H1 (cell line): Measurements from ENCODE around the gene SMDT1. TPM values are rescaled to one million over a fixed set of nuclear protein-coding genes. Genes with fewer than 3 reads are reported as not detected.

Source experiments
- CTCF ChIA-PET: fragments of 300-600 bp; sonication (Branson Sonifier 250); formaldehyde crosslinking; loops from one replicate; lab custom pipeline; 2021; ENCODE audit not compliant: partially characterized antibody; lab: Charles Lee
- POLR2A ChIA-PET: fragments of 300-600 bp; sonication (Branson Sonifier 250); formaldehyde crosslinking; loops from one replicate; lab custom pipeline; 2021; ENCODE audit warnings: inconsistent platforms; ENCODE audit not compliant: partially characterized antibody; lab: Charles Lee
- DNase-seq, 2 experiments: peaks; one replicate each; pipeline versions ENCODE4 v3.0.0 to v3.0.0-alpha.2; 2010 to 2022; ENCODE audit warnings: low spot score in 2 of 2, low read depth in 1 of 2, mixed read lengths in 1 of 2
- FAIRE-seq: peaks from 2 replicates; lab custom pipeline; 2011; peaks lifted over from hg19 to GRCh38; lab: Jason Lieb, UNC
- H2AFZ ChIP-seq: 2 replicates; pipeline ENCODE4 v1.8.1; 2012; ENCODE audit warnings: low read length, inconsistent platforms
- H2AK5ac ChIP-seq: 2 replicates; pipeline ENCODE4 v1.6.1; 2013; ENCODE audit warnings: low read depth, low read length
- H2BK120ac ChIP-seq: replicated peaks from 2 replicates; pipeline ENCODE3; 2013; ENCODE audit warnings: low read depth, low read length, inconsistent platforms
- H2BK12ac ChIP-seq: 2 replicates; pipeline ENCODE4 v1.6.1; 2013; ENCODE audit warnings: low read depth, low read length
- H2BK15ac ChIP-seq: 2 replicates; pipeline ENCODE4 v1.6.1; 2013; ENCODE audit warnings: low read length
- H2BK20ac ChIP-seq: 2 replicates; pipeline ENCODE4 v1.6.1; 2013; ENCODE audit warnings: low read length
- H2BK5ac ChIP-seq: 2 replicates; pipeline ENCODE4 v1.6.1; 2013; ENCODE audit warnings: low read depth, low read length
- H3K14ac ChIP-seq: 2 replicates; pipeline ENCODE4 v1.6.1; 2013; ENCODE audit warnings: inconsistent platforms; ENCODE audit not compliant: insufficient read length
- H3K18ac ChIP-seq: 2 replicates; pipeline ENCODE4 v1.6.1; 2013; ENCODE audit warnings: low read length; ENCODE audit errors: extremely low read depth
- H3K23ac ChIP-seq: 2 replicates; pipeline ENCODE4 v1.6.1; 2013; ENCODE audit warnings: inconsistent platforms; ENCODE audit not compliant: insufficient read length
- H3K23me2 ChIP-seq: 2 replicates; pipeline ENCODE4 v1.6.1; 2013; ENCODE audit warnings: low read depth, low read length
- H3K27ac ChIP-seq: 2 replicates; pipeline ENCODE4 v1.6.1; 2011; ENCODE audit warnings: low read depth, low read length, inconsistent platforms
- H3K27me3 ChIP-seq, 4 experiments: replicated peaks in 1 of 4; 1 replicate in 1 of 4; 2 replicates in 3 of 4; pipeline versions ENCODE4 v1.6.1 to v1.8.1; 2011 to 2013; ENCODE audit warnings: low read length in 3 of 4, mild to moderate bottlenecking in 3 of 4, inconsistent platforms in 2 of 4, mixed read lengths in 2 of 4, moderate library complexity in 1 of 4; ENCODE audit not compliant: control insufficient read depth in 3 of 4, insufficient read depth in 3 of 4; ENCODE audit errors: extremely low read depth in 1 of 4
- H3K36me3 ChIP-seq, 4 experiments: 2 replicates each; pipeline versions ENCODE4 v1.6.1 to v1.8.1; 2011 to 2013; ENCODE audit warnings: mild to moderate bottlenecking in 4 of 4, low read length in 3 of 4, moderate library complexity in 2 of 4, control low read depth in 1 of 4, inconsistent platforms in 1 of 4; ENCODE audit not compliant: insufficient read depth in 4 of 4, control insufficient read depth in 2 of 4
- H3K4ac ChIP-seq: replicated peaks from 2 replicates; pipeline ENCODE3; 2013; ENCODE audit warnings: low read length, low read depth, mixed read lengths, inconsistent platforms; ENCODE audit not compliant: insufficient read length
- H3K4me1 ChIP-seq, 4 experiments: replicated peaks in 1 of 4; 1 replicate in 1 of 4; 2 replicates in 3 of 4; pipeline versions ENCODE4 v1.6.1 to v1.8.1; 2011 to 2013; ENCODE audit warnings: low read length in 3 of 4, inconsistent platforms in 2 of 4, mixed read lengths in 1 of 4; ENCODE audit not compliant: insufficient read depth in 4 of 4, control insufficient read depth in 3 of 4
- H3K4me2 ChIP-seq, 2 experiments: 2 replicates each; pipeline versions ENCODE4 v1.6.1 to v1.8.1; 2011 to 2013; ENCODE audit warnings: low read depth in 2 of 2, low read length in 2 of 2, control low read depth in 1 of 2, inconsistent platforms in 1 of 2, mild to moderate bottlenecking in 1 of 2; ENCODE audit not compliant: insufficient read depth in 1 of 2
- H3K4me3 ChIP-seq, 4 experiments: fragments of 200-600, 300-600 bp in 1 of 4; sonication (generic), shearing (Covaris generic), sonication (Bioruptor Twin) in 1 of 4; 2 replicates each; pipeline versions ENCODE4 v1.5.1 to v1.8.1; 2011 to 2016; ENCODE audit warnings: low read length in 4 of 4, low read depth in 3 of 4, control low read depth in 2 of 4, inconsistent platforms in 2 of 4, mild to moderate bottlenecking in 2 of 4, mixed read lengths in 1 of 4, moderate library complexity in 1 of 4; ENCODE audit not compliant: insufficient read depth in 2 of 4; ENCODE audit errors: extremely low read depth in 1 of 4
- H3K56ac ChIP-seq: replicated peaks from 2 replicates; pipeline ENCODE3; 2013; ENCODE audit warnings: low read depth, mild to moderate bottlenecking, mixed read lengths, low read length, inconsistent platforms; ENCODE audit not compliant: insufficient read length
- H3K79me1 ChIP-seq: 2 replicates; pipeline ENCODE4 v1.6.1; 2013; ENCODE audit warnings: low read depth, low read length, control low read depth
- H3K79me2 ChIP-seq, 2 experiments: 2 replicates each; pipeline versions ENCODE4 v1.6.1 to v1.8.1; 2012 to 2013; ENCODE audit warnings: low read length in 2 of 2, mild to moderate bottlenecking in 2 of 2, inconsistent platforms in 1 of 2; ENCODE audit not compliant: insufficient read depth in 2 of 2, control insufficient read depth in 1 of 2
- H3K9ac ChIP-seq, 4 experiments: replicated peaks in 1 of 4; 1 replicate in 1 of 4; 2 replicates in 3 of 4; pipeline versions ENCODE4 v1.6.1 to v1.8.1; 2011 to 2013; ENCODE audit warnings: low read depth in 3 of 4, low read length in 3 of 4, control low read depth in 2 of 4, mild to moderate bottlenecking in 2 of 4, moderate library complexity in 2 of 4, inconsistent platforms in 1 of 4; ENCODE audit errors: extremely low read depth in 1 of 4
- H3K9me3 ChIP-seq, 2 experiments: 2 replicates each; pipeline versions ENCODE4 v1.6.1 to v1.8.1; 2012 to 2013; ENCODE audit warnings: mild to moderate bottlenecking in 2 of 2, moderate library complexity in 2 of 2, control low read depth in 1 of 2, inconsistent platforms in 1 of 2, low read depth in 1 of 2, low read length in 1 of 2, mixed read lengths in 1 of 2; ENCODE audit not compliant: insufficient read depth in 2 of 2
- H4K20me1 ChIP-seq, 2 experiments: replicated peaks in 1 of 2; 2 replicates each; pipeline versions ENCODE3 to v1.8.1; 2011 to 2013; ENCODE audit warnings: inconsistent platforms in 2 of 2, low read length in 2 of 2, mild to moderate bottlenecking in 1 of 2; ENCODE audit not compliant: insufficient read depth in 2 of 2, control insufficient read depth in 1 of 2
- H4K5ac ChIP-seq: 2 replicates; pipeline ENCODE4 v1.6.1; 2013; ENCODE audit warnings: low read length, low read depth, mixed read lengths, inconsistent platforms; ENCODE audit not compliant: insufficient read length
- H4K8ac ChIP-seq: 2 replicates; pipeline ENCODE4 v1.8.0; 2013; ENCODE audit warnings: mild to moderate bottlenecking, moderate library complexity, low read length, inconsistent platforms; ENCODE audit not compliant: insufficient read depth; ENCODE audit errors: extremely low read depth
- H4K91ac ChIP-seq: replicated peaks from 2 replicates; pipeline ENCODE3; 2013; ENCODE audit warnings: low read length, mixed read lengths, inconsistent platforms; ENCODE audit not compliant: insufficient read length
- JUND ChIP-seq: IDR thresholded peaks from 2 replicates; pipeline ENCODE4 v1.6.1; 2011; ENCODE audit warnings: mild to moderate bottlenecking, improper control_type of control experiment, low read length
- RAD21 ChIP-seq, 2 experiments: IDR thresholded peaks in 1 of 2; conservative IDR thresholded peaks in 1 of 2; 2 replicates each; pipeline ENCODE4 v1.6.1; 2011; ENCODE audit warnings: low read depth in 2 of 2, low read length in 2 of 2, improper control_type of control experiment in 1 of 2, inconsistent platforms in 1 of 2, mild to moderate bottlenecking in 1 of 2, moderate library complexity in 1 of 2
- WGBS, 2 experiments: shearing (Covaris generic) in 1 of 2; methylation state at CpG; one replicate each; pipeline versions ENCODE4 v1.1.6 to v1.1.7; 2013 to 2015; ENCODE audit warnings: low lambda C conversion rate in 2 of 2, mixed read lengths in 2 of 2, inconsistent platforms in 1 of 2, low coverage in 1 of 2, missing lambda C conversion rate in 1 of 2; ENCODE audit not compliant: insufficient replicate concordance in 2 of 2, insufficient coverage in 1 of 2, insufficient read length in 1 of 2; ENCODE audit errors: extremely low coverage in 1 of 2, missing lambda C conversion rate in 1 of 2; 5-methylcytosine and 5-hydroxymethylcytosine counted together
- polyA plus RNA-seq, 7 experiments: library from polyadenylated mRNA; depleted of rRNA in 3 of 7; stranded (reverse) in 5 of 7; unstranded in 2 of 7; fragments of >200 nt in 5 of 7; fragments of 200-250 nt in 2 of 7; gene quantifications; 1 replicate in 5 of 7; 2 replicates in 1 of 7; 4 replicates in 1 of 7; pipeline versions ENCODE4 v1.2.1 to v1.2.3, GENCODE V29; 2011 to 2013; ENCODE audit warnings: missing spikeins in 2 of 7, mixed read lengths in 2 of 7
- total RNA-seq: library from RNA; stranded (reverse); fragmentation: NEBNext Ultra II Directional; extraction: Animal tissue kit (Norgen Biotek cat#: 25700); gene quantifications from 2 replicates; pipeline ENCODE4 v1.2.1, GENCODE V29; 2021
- TF ChIP-seq, protein P1 (sequence below), 3 experiments: IDR thresholded peaks; 1 replicate in 2 of 3; 2 replicates in 1 of 3; pipeline versions ENCODE4 v1.5.1 to v1.6.1; 2011; ENCODE audit warnings: low read length in 3 of 3, mild to moderate bottlenecking in 3 of 3, inconsistent platforms in 2 of 3, low read depth in 1 of 3, moderate library complexity in 1 of 3; ENCODE audit not compliant: insufficient read depth in 1 of 3; ENCODE audit errors: control extremely low read depth in 1 of 3

SMDT1 gene
- total and polyA plus RNA-seq, 2 of the 8 experiments (the other 6 are each of a cell fraction or from before 2014, with no cell fraction given), result 34.9 to 35.6 TPM

- H2BK20ac ChIP-seq, result no peak overlapping the region
- no peaks in the 10 kb centered on the region for H3K79me1 ChIP-seq
- no peak for TF ChIP-seq JUND
- TF ChIP-seq, protein P1, sequence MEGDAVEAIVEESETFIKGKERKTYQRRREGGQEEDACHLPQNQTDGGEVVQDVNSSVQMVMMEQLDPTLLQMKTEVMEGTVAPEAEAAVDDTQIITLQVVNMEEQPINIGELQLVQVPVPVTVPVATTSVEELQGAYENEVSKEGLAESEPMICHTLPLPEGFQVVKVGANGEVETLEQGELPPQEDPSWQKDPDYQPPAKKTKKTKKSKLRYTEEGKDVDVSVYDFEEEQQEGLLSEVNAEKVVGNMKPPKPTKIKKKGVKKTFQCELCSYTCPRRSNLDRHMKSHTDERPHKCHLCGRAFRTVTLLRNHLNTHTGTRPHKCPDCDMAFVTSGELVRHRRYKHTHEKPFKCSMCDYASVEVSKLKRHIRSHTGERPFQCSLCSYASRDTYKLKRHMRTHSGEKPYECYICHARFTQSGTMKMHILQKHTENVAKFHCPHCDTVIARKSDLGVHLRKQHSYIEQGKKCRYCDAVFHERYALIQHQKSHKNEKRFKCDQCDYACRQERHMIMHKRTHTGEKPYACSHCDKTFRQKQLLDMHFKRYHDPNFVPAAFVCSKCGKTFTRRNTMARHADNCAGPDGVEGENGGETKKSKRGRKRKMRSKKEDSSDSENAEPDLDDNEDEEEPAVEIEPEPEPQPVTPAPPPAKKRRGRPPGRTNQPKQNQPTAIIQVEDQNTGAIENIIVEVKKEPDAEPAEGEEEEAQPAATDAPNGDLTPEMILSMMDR (IDR thresholded peaks at IDR 0.05; ENCODE audit: control extremely low read depth in 1 of 3, insufficient read depth in 1 of 3, low read depth in 1 of 3, low read length in 3 of 3), result peak in 1 of 3 experiments; percentile 27; a peak in 2 of 4 replicates
- peak; percentile 40 to 52 for TF ChIP-seq RAD21 (IDR thresholded peaks at IDR 0.05 in 1 of 2, conservative IDR thresholded peaks at IDR 0.05 in 1 of 2; ENCODE audit: low read depth in 2 of 2, low read length in 2 of 2)
- no peak overlapping the region for H3K4me2 ChIP-seq
- FAIRE-seq, result no peak
- H3K4me1 ChIP-seq, result peaks cover 0 to 3% (median 1%) of the 10 kb centered on the region in 4 experiments; a peak in 3 of 7 replicates
- no peak overlapping the region for H4K8ac ChIP-seq
- H3K23me2 ChIP-seq, result no peaks in the 10 kb centered on the region
- no peak overlapping the region for H3K18ac ChIP-seq
- no peaks in the 10 kb centered on the region for H4K20me1 ChIP-seq
- H2BK120ac ChIP-seq, result no peak overlapping the region
- POLR2A ChIA-PET, result interaction anchor here (1.9 kb wide), 1 partner anchor 22 kb away, joined by 7 read pairs; the partner anchor contains the start of gene NDUFA6
- H3K14ac ChIP-seq, result no peak overlapping the region
- no peaks in the 10 kb centered on the region for H3K79me2 ChIP-seq
- H3K36me3 ChIP-seq, result no peaks in the 10 kb centered on the region
- 69% methylated on average over 4 of the region's 4 CpGs; no CpG with 5 or more reads in 1 of the 2 experiments for WGBS, 2 experiments
- H3K4ac ChIP-seq, result no peak overlapping the region
- H2BK12ac ChIP-seq, result no peak overlapping the region
- no peak overlapping the region for H2AFZ ChIP-seq
- H3K56ac ChIP-seq, result no peak overlapping the region
- no peak overlapping the region for H2AK5ac ChIP-seq
- no peak overlapping the region for H3K9ac ChIP-seq
- H3K27ac ChIP-seq, result no peak overlapping the region
- no peak overlapping the region for H3K4me3 ChIP-seq
- H2BK15ac ChIP-seq, result no peak overlapping the region
- no peaks in the 10 kb centered on the region for H3K9me3 ChIP-seq
- H3K27me3 ChIP-seq, result peaks cover 0 to 5% (median 2%) of the 10 kb centered on the region in 4 experiments; a peak in 4 of 7 replicates
- CTCF ChIA-PET, result interaction anchor here (0.6 to 7.3 kb wide), 16 partner anchors 10 to 1215 kb away, joined by 3 to 116 read pairs (median 6); partner anchors contain the start of genes NDUFA6, SEPTIN3 and SMIM45
- H3K23ac ChIP-seq, result no peak overlapping the region
- no peak overlapping the region for H4K5ac ChIP-seq
- no peak for DNase-seq
- no peak overlapping the region for H2BK5ac ChIP-seq
- H4K91ac ChIP-seq, result no peak overlapping the region
These were observed 32.3 kb downstream of the SMDT1 start for GRCh38 chr22:42111798-42112197.
